PC-9 (cell line): Measurements from ENCODE around the gene ACVR1. TPM values are rescaled to one million over a fixed set of nuclear protein-coding genes. Genes with fewer than 3 reads are reported as not detected.

Experiments
- BruUV-seq: library from RNA; stranded (reverse); fragments of 400-500 nt; replicated peaks from 2 replicates; lab custom pipeline; 2021; lab: Mats Ljungman, UMichigan
- CTCF ChIA-PET: fragments of 300-600 bp; sonication (Branson Sonifier 250); formaldehyde crosslinking; loops from one replicate; lab custom pipeline; 2022; ENCODE audit warnings: antibody characterized with exemption; lab: Charles Lee
- POLR2A ChIA-PET: fragments of 300-600 bp; sonication (Branson Sonifier 250); formaldehyde crosslinking; loops from one replicate; lab custom pipeline; 2022; ENCODE audit warnings: antibody characterized with exemption; ENCODE audit not compliant: unreplicated experiment; lab: Charles Lee
- DNase-seq, 2 experiments: peaks; one replicate each; pipeline versions ENCODE4 v3.0.0 to v3.0.0-alpha.2; 2015 to 2022; ENCODE audit warnings: mixed read lengths in 1 of 2
- H2AFZ ChIP-seq: fragments of 200-600 bp; sonication (generic); 2 replicates; pipeline ENCODE4 v1.8.1; 2017; ENCODE audit warnings: antibody characterized with exemption
- H3F3A ChIP-seq: fragments of 200-600 bp; sonication (generic); 2 replicates; pipeline ENCODE4 v1.8.1; 2017; ENCODE audit warnings: antibody characterized with exemption, mild to moderate bottlenecking, low read depth; ENCODE audit not compliant: insufficient read depth
- H3K27ac ChIP-seq: fragments of 200-600 bp; sonication (generic); 2 replicates; pipeline ENCODE4 v1.6.1; 2016; ENCODE audit warnings: mixed run types
- H3K27me3 ChIP-seq: fragments of 200-600 bp; sonication (generic); 2 replicates; pipeline ENCODE4 v1.6.1; 2016; ENCODE audit warnings: low read depth, mixed run types; ENCODE audit not compliant: insufficient read depth
- H3K36me3 ChIP-seq: fragments of 200-600 bp; sonication (generic); 2 replicates; pipeline ENCODE4 v1.6.1; 2016; ENCODE audit warnings: low read depth, mixed run types
- H3K4me1 ChIP-seq: fragments of 200-600 bp; sonication (generic); replicated peaks from 2 replicates; pipeline ENCODE4 v1.6.1; 2016; ENCODE audit warnings: mixed run types; ENCODE audit not compliant: insufficient read depth
- H3K4me2 ChIP-seq: fragments of 200-600 bp; sonication (generic); 2 replicates; pipeline ENCODE4 v1.6.1; 2017; ENCODE audit warnings: mixed run types
- H3K4me3 ChIP-seq: fragments of 200-600 bp; sonication (generic); 2 replicates; pipeline ENCODE4 v1.6.1; 2016; ENCODE audit warnings: mixed run types
- H3K79me2 ChIP-seq: fragments of 200-600 bp; sonication (generic); 2 replicates; pipeline ENCODE4 v1.6.1; 2017; ENCODE audit warnings: low read depth, mixed run types
- H3K9me2 ChIP-seq: fragments of 200-600 bp; sonication (generic); 2 replicates; pipeline ENCODE4 v1.8.1; 2017; ENCODE audit warnings: mild to moderate bottlenecking; ENCODE audit not compliant: insufficient read depth
- H3K9me3 ChIP-seq: fragments of 200-600 bp; sonication (generic); 2 replicates; pipeline ENCODE4 v1.8.1; 2016; ENCODE audit warnings: low read depth; ENCODE audit not compliant: insufficient read depth
- H4K20me1 ChIP-seq: fragments of 200-600 bp; sonication (generic); 2 replicates; pipeline ENCODE4 v1.8.1; 2017; ENCODE audit not compliant: insufficient read depth
- CTCF ChIP-seq: fragments of 200-600 bp; sonication (generic); conservative IDR thresholded peaks from 2 replicates; pipeline ENCODE4 v1.6.1; 2017; ENCODE audit warnings: mixed run types, antibody characterized with exemption, mild to moderate bottlenecking, moderate library complexity
- EZH2 ChIP-seq: fragments of 200-600 bp; sonication (generic); IDR thresholded peaks from 2 replicates; pipeline ENCODE4 v1.8.0; 2017; ENCODE audit warnings: antibody characterized with exemption, low read depth
- intact Hi-C: fragments of 100-400 bp; cut with micrococcal nuclease; formaldehyde crosslinking; loops from one replicate; pipeline ENCODE4 v1.10.0; 2022; ENCODE audit not compliant: unreplicated experiment
- total RNA-seq: library from RNA; stranded (reverse); gene quantifications from 2 replicates; pipeline ENCODE4 v1.2.3, GENCODE V29; 2021

The ACVR1 gene
- total RNA-seq, 1 experiment from 2014 or later, result 8.9 TPM

GRCh38 chr2:157893611-157894010, 17.5 kb upstream of the ACVR1 start:
- BruUV-seq, result no TSS peak
- ChIA-PET CTCF (no interaction called here), POLR2A (no interaction called here)
- Histone ChIP-seq H3K4me3 (no peak overlapping the region), H3K9me3 (no peaks in the 10 kb centered on the region), H3K4me2 (no peak overlapping the region), H3K27me3 (no peaks in the 10 kb centered on the region), H3K36me3 (no peaks in the 10 kb centered on the region), H3K9me2 (no peaks in the 10 kb centered on the region), H3K79me2 (no peaks in the 10 kb centered on the region), H3K4me1 (no peaks in the 10 kb centered on the region), H3F3A (no peaks in the 10 kb centered on the region), H3K27ac (no peak overlapping the region), H2AFZ (no peak overlapping the region), H4K20me1 (no peaks in the 10 kb centered on the region)
- intact Hi-C loops, result no loop called here
- TF ChIP-seq EZH2 (no peak), CTCF (no peak)
- DNase-seq, result no peak

GRCh38 chr2:157891643-157892041, 15.5 kb upstream of the ACVR1 start:
- no peaks in the 10 kb centered on the region for H3K27me3 ChIP-seq
- no peaks in the 10 kb centered on the region for H3F3A ChIP-seq
- H3K27ac ChIP-seq, result no peak overlapping the region
- no peaks in the 10 kb centered on the region for H3K36me3 ChIP-seq
- no peaks in the 10 kb centered on the region for H4K20me1 ChIP-seq
- H3K4me1 ChIP-seq, result no peaks in the 10 kb centered on the region
- no peak overlapping the region for H2AFZ ChIP-seq
- H3K4me2 ChIP-seq, result no peak overlapping the region
- no peaks in the 10 kb centered on the region for H3K9me3 ChIP-seq
- no peak for DNase-seq
- TF ChIP-seq CTCF, result no peak
- TF ChIP-seq EZH2, result no peak
- POLR2A ChIA-PET, result no interaction called here
- no peaks in the 10 kb centered on the region for H3K9me2 ChIP-seq
- CTCF ChIA-PET, result no interaction called here
- intact Hi-C loops, result no loop called here
- no TSS peak for BruUV-seq
- H3K4me3 ChIP-seq, result no peak overlapping the region
- no peaks in the 10 kb centered on the region for H3K79me2 ChIP-seq

GRCh38 chr2:157890969-157891642, 15.0 kb upstream of the ACVR1 start:
- Histone ChIP-seq H3K4me1 (no peaks in the 10 kb centered on the region), H3K4me2 (no peak overlapping the region), H3K9me3 (no peaks in the 10 kb centered on the region), H3K27ac (no peak overlapping the region), H3K79me2 (no peaks in the 10 kb centered on the region), H3K9me2 (no peaks in the 10 kb centered on the region), H2AFZ (no peak overlapping the region), H3F3A (no peaks in the 10 kb centered on the region), H3K4me3 (no peak overlapping the region), H3K27me3 (no peaks in the 10 kb centered on the region), H3K36me3 (no peaks in the 10 kb centered on the region), H4K20me1 (no peaks in the 10 kb centered on the region)
- intact Hi-C loops, result no loop called here
- no TSS peak for BruUV-seq
- POLR2A ChIA-PET, result no interaction called here
- CTCF ChIA-PET, result no interaction called here
- no peak for DNase-seq
- no peak for TF ChIP-seq EZH2
- TF ChIP-seq CTCF, result no peak
